Stimulated activated CD8-positive, alpha-beta memory T cell treated with anti-CD3 and anti-CD28 coated beads, Interleukin-2, amount 100 ng/mL, for 48 hours (primary cell): ENCODE data around the gene ATG4B.

Experiments
- DNase-seq, 2 donors: peaks; one replicate each; pipeline ENCODE4 v3.0.0-alpha.2; 2020; ENCODE audit warnings: low read depth in 2 of 2

ATG4B gene

GRCh38 chr2:241666627-241667400 lies 29.3 kb downstream of the ATG4B start:
- no peak for DNase-seq

GRCh38 chr2:241668354-241668753 lies 30.9 kb downstream of the ATG4B start:
- no peak for DNase-seq

- no peak for DNase-seq
Measured at GRCh38 chr2:241668839-241669238, 31.3 kb downstream of the ATG4B start.

GRCh38 chr2:241670333-241671110 lies 33.0 kb downstream of the ATG4B start:
- DNase-seq: no peak

GRCh38 chr2:241671457-241672240 lies 34.2 kb downstream of the ATG4B start:
- no peak for DNase-seq

- no peak for DNase-seq
Measured at GRCh38 chr2:241672243-241673188, 35.0 kb downstream of the ATG4B start.

GRCh38 chr2:241673189-241673663 lies 35.7 kb downstream of the ATG4B start:
- no peak for DNase-seq

GRCh38 chr2:241673797-241674725 lies 36.6 kb downstream of the ATG4B start:
- no peak for DNase-seq

GRCh38 chr2:241675885-241676284 lies 38.4 kb downstream of the ATG4B start:
- no peak for DNase-seq

GRCh38 chr2:241676665-241677064 lies 39.2 kb downstream of the ATG4B start:
- no peak for DNase-seq

GRCh38 chr2:241677392-241677791 lies 39.9 kb downstream of the ATG4B start:
- DNase-seq: no peak

- no peak for DNase-seq
Measured at GRCh38 chr2:241678307-241678706, 40.8 kb downstream of the ATG4B start.

- DNase-seq: no peak
Measured at GRCh38 chr2:241678784-241679540, 41.5 kb downstream of the ATG4B start.

- DNase-seq: no peak
Measured at GRCh38 chr2:241680044-241680443, 42.6 kb downstream of the ATG4B start.

GRCh38 chr2:241680827-241681599 lies 43.5 kb downstream of the ATG4B start:
- no peak for DNase-seq

GRCh38 chr2:241686324-241686649 lies 48.8 kb downstream of the ATG4B start:
- DNase-seq: peak in 1 of 2 donors; percentile 4

GRCh38 chr2:241686650-241687425 lies 49.3 kb downstream of the ATG4B start, which contains the start of gene DTYMK:
Gene DTYMK (minus strand): TSS chr2:241686815. CDS start chr2:241686783, 32 bp downstream.
- DNase-seq: peak; percentile 93 to 96

- no peak for DNase-seq
Measured at GRCh38 chr2:241689306-241689705, 51.8 kb downstream of the ATG4B start.
